Activated CD8-positive, alpha-beta memory T cell treated with anti-CD3 and anti-CD28 coated beads, Interleukin-2, amount 50 U/mL, for 24 hours (primary cell): Measurements from ENCODE around the gene ACTR1A.
A peak's percentile ranks its signal among the peaks of the same experiment; 100 is the strongest.
"Not testable (repeated sequence)": the region's sequence is repeated elsewhere in the genome, so short reads cannot be mapped to it uniquely, and the experiment has no call there.

ENCODE experiments used
- DNase-seq: peaks from one replicate; pipeline ENCODE4 v3.0.0-alpha.2; 2020; ENCODE audit errors: extremely low read depth

Gene ACTR1A

DNA sequence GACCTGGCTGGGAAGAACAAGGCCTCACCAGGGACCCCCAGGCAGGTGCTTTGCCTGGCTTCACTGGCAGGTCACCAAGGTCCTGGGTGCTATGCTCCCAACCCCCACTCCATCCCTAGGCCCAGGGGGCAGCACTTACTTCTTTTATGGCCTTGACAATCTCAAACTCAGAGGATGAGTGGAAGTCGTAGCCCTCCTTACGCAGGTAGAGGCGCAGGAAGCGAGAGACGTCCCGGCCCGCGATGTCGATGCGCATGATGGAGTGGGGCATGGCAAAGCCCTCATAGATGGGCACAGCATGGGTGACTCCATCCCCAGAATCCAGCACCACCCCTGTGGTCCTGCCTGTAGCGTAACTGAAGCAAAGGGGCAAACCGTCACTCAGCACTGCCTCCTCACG lies 18.5 kb downstream of the ACTR1A start:
- DNase-seq: no peak

DNA sequence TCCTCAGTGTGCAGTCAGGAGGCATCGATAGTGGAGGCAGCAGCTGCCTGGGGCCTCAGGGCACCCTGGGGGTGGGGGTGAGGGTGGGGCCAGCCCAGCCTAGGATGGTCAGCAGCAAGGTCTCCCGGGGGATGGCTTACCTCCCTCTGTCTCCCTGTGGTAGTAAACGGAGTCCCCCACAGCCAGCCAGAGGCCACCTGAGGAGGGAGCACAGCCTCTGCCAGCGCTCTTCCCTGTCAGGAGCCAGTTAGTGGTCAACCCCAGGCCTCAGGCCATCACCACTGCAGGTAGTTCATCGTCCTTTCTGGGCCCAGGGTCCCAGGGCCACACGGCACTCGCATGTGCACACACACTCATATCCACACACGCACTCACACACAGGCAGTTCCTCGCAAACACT lies 22.1 kb downstream of the ACTR1A start:
- no peak for DNase-seq

DNA sequence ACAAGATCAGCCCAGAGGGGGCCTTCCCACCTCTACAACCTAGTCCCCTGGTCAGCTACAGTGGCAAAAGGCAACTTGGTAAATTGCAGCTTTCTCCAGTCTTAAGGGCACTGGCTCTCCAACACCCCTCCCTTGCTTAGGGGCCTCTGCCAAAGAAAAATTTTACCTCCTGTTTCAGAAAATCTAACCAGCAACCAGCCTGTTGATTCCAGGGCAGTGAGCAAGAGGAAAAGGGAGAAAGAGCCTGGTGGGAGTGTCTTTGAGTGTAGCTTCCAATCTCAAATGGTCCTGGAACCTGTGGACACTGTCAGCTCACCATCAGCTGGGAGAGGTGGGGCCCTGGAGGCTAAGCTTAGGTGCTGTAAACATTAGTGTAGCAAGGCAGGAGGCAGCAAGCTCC lies 22.9 kb downstream of the ACTR1A start:
- no peak for DNase-seq

DNA sequence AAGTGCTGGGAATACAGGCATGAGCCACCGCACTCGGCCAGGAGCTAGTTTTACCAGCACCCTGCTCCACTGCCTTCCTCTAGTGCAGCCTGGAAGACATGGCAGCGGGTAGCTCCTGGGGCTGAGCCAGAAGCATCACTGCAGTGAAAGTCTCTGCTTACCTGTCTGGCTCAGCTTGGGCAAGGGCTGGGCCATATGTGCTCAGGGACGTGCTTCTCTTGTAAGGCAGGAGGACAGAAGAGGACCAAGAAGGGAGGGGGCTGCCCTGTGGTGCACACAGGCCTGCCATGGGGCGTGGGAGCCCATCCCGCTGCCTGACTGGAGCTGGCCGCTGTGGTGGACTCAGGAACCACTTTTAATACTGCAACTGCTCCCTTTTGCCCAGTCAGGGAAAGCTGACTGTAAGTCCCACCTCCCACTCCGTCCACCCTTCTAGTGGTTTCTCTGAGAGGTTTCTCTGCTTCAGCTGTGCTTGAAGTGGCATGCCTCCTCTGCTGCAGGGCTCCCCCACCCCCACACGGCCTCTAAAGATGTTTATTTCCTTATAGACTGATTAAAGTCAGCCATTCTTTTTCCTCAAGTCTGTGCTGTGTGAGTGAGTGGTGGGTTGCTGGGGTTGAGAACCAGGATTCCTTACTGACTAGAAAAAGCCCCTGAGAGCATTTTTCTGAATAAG lies 25.9 kb downstream of the ACTR1A start:
- no peak for DNase-seq

DNA sequence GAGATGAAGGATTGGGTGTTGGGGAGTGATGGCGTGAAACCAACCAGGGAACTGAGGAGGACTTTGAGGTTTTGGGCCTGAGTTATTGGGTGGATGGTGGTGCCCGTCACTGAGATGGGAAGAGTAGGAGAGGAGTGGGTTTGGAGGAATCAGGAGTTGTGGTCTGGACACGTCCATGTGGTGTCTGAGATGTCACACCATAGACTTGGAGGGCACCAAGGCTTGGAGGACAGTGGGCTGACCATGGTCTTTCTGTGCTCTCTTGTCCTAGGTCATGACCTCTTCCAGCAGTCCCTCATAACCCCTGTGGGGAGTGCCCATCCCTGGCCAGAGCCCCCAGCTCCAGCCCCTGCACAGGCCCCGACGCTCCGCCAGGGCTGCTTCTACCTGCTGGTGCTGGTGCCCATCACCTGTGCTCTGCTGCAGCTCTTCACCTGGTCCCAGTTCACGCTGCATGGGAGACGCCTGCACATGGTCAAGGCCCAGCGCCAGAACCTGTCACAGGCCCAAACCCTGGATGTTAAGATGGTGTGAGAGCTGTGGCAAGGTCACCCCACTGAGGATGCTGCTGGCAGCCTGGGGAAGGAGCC lies 27.0 kb downstream of the ACTR1A start:
- no peak for DNase-seq

DNA sequence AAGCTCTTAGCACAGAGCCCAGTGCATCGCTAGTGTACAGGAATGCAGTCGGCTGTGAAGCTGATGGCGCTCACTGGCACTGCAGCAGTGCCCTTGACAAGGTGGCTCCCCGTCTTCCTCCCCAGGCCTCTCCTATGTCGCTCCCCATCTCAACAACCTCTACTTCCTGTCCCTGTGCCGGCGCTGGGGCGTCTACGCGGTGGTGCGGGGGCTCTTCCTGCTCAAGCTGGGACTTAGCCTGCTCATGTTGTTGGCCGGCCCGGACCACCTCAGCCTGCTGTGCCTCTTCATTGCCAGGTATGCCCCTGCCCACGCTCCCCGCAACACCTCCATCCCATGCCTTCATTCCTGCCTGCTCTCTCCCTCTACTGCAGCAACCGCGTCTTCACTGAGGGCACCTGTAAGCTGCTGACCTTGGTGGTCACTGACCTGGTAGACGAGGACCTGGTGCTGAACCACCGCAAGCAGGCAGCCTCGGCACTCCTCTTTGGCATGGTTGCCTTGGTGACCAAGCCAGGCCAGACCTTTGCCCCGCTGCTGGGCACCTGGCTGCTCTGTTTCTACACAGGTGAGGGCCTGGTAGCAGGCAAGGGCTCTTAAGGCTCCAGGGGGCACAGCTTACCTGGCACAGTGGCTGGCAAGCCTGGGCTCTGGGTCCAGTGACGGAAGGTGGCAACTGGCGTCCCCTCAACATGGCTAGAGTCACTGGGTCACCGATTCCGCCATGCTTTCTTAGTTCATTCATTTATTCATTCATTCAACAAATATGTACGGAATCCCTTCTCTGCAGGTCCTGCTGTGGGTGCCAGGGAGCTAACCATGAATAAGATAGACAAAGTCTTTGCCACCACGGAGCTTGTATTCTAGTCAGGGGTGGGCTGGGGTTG lies 28.8 kb downstream of the ACTR1A start:
- no peak for DNase-seq

DNA sequence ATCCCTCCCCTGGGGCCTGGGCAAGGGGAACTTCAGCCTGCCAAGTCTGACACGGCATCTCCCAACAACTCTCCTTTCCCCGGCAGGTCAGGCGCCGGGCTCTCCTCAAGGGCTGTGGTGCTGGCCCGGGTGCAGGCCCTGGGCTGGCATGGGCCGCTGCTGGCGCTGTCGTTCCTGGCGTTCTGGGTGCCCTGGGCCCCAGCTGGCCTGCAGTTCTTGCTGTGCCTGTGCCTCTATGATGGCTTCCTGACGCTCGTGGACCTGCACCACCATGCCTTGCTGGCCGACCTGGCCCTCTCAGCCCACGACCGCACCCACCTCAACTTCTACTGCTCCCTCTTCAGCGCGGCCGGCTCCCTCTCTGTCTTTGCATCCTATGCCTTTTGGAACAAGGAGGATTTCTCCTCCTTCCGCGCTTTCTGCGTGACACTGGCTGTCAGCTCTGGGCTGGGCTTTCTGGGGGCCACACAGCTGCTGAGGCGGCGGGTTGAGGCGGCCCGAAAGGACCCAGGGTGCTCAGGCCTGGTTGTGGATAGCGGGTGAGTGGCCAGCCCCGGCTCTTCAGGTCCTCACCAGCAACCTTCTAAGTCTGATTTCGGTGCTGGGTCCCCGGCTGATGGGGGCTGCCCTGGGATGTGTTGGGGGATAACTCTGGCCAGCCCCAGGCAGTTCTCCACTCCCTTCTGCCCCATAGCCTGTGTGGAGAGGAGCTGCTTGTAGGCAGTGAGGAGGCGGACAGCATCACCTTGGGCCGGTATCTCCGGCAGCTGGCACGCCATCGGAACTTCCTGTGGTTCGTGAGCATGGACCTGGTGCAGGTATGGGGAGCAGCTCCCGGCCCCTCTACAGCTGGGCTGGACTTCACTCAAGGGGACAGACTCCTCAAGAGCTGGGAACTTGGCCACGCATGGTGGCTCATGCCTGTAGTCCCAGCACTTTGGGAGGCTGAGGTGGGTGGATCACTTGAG lies 31.6 kb downstream of the ACTR1A start:
- DNase-seq: no peak

DNA sequence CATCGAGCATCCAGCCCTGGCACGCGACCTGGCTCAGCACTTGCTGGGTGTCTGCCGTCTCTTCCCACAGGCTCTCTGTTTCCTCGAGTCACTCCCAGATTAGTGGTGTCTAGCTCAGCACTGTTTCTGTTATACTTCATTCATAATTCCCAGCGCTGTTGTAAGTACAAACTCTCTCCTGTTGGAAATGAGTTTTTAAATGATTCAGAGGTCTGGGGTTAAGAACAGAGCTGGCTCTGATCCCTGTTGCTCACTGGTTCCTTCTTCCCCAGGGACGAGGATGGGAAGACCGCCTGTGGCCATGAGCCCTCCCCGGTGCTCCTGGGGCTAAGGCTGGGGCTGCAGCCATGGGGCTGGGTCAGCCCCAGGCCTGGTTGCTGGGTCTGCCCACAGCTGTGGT lies 33.8 kb downstream of the ACTR1A start:
- DNase-seq: no peak

DNA sequence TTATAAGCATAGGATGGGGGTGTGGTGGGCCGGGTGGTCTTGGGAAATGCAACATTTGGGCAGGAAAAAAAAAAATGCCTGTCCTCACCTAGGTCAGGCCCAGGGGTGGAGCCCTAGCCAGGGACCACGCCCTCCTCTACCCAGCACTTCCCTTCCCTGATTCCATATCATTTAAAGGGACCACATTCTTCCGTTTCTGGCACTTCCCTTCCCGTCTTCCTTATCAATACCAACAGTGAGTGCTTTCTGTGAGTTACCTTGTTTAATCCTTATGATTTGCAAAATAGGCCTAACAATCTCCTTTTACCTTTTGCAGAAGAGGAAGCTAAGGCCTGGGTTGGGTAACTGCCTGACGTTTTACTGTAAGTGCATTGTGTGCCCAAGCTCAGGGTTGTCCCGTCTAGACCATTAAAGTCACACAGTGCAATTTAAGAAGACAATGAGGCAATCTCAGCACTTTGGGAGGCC lies 34.5 kb downstream of the ACTR1A start:
- no peak for DNase-seq

DNA sequence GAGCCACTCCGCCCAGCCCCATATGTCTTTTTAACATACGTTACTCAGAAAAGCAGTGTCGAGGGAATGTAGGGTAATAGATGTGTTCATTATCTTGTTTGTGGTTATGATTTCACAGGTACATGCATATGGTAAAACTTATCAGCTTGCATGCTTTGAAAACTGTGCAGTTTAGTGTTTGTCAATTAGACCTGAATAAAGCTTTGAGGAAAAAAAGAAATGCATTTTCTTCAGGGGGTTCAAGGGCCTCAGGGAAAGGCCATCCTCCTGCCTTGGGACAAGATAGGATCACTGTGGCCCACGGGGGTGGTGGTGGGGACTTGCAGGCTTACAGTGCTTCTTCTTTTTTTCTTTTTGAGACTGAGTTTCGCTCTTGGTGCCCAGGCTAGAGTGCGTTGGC lies 35.2 kb downstream of the ACTR1A start:
- no peak for DNase-seq

DNA sequence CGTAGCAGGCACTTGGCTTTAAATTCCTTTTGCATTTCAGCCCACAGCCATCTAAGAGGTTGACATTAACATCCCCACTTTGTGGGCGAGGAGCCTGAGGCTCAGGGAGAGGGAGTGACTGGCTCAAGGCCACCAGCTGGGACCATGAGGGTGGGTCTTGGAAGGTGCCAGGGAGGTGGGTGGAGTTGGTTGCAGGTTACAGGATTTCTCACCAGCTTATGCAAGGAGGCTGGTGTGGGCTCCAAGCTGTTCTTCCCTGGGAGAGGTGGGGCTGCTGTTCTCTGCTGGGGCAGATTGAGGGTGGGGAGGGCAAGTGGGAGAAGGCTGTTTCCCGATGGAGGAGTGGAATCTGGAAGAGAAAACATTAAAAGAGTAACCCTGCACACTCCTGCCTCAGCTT lies 37.0 kb downstream of the ACTR1A start:
- DNase-seq: no peak

DNA sequence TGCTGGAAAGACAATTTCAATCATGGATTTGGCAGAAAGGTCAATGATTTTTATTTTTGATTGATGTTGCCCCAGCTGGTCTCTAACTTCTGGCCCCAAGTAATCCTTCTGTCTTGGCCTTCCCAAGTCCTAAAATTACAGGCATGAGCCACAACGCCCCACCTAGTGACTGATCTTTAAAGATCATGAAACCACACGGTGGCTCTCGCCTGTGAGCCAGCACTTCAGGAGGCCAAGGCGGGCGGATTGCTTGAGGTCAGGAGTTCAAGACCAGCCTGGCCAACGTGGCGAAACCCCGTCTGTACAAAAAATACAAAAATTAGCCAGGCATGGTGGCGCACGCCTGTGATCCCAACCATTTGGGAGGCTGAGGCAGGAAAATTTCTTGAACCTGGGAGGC lies 38.5 kb downstream of the ACTR1A start:
- no peak for DNase-seq

DNA sequence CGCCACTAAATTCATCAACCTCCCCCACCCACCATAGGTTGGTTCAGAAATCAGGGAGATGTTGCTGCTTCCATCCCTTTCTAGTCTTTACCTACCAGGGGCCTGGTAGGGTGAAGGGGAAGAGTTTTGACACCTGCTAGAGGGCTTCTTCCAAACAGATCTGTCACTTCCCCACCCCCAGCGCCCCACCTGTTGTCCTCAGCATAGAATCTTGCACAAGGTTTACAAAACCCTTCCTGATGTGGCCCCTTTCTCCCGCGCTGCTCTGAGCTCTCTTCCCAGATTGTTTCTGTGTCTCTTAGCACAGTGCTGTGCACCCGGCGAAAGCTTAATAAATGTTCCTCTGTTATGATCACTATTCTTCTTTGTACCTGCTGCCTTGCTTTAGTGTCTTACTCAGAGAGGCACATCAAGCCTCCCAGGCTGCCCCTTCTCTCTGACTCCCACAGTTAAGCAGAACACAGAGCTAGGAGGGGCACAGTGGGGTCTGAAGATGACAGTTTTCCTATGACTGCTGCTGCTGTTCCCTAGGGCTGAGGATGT lies 39.9 kb downstream of the ACTR1A start:
- DNase-seq: no peak

DNA sequence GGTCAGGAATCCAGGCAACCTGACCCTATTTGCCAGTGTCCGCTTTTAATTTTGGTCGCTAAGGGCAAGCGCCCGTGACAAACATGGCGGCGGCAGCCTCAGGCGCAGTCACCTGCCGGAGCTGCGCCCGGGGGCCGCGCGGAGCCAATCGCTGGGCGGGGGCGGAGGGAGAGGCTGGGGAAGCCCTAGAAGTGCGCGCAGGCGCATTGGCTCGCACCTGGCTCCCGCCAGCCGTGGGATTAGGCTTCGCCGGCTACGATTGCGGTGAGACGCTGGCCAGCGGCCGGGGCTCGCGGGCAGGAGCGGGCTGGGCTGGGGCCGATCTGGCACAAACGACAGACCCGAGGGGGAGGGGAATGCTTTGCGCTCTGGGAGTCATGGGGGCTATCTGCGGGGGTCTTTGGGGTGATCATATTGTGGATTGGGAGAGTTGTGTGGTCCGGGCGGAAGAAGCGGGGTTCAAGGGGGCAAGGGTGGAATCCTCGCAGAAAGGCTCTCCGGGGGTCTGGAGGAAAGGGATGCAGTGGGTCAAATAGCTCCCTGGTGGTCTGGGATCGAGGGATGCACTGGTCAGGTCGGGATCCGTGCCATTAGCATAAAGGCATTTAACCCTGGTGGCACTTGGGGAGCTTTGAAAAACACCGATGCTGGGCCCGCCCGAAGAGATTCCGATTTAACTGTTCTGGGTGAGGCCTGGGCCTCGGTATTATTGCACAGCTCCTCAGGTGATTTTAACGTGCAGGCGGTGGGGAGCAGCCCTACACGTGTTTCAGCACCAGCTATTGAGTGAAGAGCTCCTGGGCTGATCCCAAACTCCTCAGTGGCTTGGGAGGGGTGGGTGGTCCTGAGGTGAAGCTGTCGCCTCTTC lies 41.1 kb downstream of the ACTR1A start:
- DNase-seq: peak; percentile 85

DNA sequence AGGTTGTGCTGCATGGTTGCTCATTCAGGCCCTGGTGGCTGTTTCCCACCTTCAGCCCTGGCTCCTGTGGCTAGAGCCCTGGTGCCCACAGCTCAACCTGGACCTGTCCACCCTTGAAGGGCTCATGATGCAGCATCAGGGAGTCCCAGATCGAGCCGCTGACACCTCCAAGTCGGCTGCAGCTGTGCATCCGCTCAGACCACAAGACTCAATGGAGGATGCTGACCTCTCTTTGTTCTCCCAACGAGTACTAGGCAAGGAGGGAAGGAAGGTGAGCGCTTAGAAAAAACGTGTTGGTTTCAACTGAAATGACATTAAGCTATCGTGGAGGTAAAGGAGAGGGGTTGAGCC lies 41.7 kb downstream of the ACTR1A start:
- DNase-seq: no peak

DNA sequence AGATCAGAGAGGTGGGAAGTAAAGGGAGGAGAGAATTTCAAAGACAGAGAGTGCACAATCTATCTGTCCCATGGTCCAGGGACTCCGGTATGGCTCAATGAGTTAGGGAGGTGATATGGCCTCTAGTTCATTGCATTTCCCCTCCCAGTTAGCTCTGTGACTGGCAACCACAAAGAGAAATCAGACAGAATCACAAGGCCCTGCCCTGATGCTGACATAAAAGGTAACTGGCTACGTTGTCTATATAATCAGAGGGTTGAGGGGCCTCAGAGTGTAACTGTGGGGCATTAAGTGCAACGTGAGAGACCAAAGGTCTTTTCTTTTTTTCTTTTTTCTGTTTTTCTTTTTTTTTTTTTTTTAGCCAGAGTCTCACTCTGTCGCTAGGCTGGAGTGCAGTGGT lies 43.9 kb downstream of the ACTR1A start:
- no peak for DNase-seq

DNA sequence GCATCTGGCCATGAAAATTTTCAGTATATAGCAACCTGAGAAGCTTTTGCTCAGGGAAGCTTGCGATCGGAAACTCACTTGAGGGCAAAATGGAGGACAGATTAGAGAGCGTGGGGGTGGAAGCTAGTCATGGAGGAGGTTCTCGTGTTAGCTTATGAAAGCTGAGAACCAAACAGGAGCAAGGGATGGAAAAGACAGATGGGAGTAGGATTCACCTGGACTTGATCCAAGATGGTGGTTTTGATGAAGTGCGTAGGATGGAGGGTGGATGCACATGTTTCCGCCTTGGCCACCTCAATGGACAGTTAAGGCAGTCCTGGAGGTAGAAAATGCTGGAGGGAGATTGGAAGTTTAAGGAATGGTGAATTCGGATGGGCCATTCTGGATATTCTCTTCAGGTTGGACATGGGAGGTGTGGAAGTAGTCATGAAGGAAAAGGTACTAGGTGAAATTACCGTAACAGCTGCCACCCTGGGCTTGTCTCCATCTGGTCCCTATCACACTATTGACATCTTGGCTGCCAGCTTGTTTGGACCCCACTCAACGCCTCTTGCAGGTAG lies 44.8 kb downstream of the ACTR1A start:
- no peak for DNase-seq

DNA sequence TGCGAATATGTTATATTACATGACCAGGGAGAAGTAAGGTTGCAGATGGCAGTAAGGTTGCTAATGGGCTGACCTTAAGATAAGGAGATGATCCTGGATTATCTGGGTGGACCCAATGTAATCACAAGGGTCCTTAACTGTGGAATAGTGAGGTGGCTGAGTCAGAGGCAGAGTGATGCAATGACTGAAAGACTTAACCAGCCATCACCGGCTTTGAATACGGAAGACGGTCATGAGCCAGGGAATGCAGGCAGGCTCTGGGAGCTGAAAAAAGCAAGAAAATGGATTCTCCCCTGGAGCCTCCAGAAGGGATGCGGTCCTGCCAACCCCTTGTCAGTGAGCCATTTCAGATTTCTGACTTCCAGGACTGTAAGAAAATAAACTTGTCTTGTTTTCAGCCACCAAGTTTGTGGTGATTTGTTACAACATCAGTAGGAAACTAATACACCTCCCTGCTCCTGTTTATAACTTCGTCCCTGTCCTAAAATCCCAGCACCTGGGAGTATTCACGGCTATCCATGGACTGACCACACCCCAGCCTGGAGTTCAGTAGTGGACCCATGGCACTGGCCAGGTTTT lies 46.5 kb downstream of the ACTR1A start:
- no peak for DNase-seq

DNA sequence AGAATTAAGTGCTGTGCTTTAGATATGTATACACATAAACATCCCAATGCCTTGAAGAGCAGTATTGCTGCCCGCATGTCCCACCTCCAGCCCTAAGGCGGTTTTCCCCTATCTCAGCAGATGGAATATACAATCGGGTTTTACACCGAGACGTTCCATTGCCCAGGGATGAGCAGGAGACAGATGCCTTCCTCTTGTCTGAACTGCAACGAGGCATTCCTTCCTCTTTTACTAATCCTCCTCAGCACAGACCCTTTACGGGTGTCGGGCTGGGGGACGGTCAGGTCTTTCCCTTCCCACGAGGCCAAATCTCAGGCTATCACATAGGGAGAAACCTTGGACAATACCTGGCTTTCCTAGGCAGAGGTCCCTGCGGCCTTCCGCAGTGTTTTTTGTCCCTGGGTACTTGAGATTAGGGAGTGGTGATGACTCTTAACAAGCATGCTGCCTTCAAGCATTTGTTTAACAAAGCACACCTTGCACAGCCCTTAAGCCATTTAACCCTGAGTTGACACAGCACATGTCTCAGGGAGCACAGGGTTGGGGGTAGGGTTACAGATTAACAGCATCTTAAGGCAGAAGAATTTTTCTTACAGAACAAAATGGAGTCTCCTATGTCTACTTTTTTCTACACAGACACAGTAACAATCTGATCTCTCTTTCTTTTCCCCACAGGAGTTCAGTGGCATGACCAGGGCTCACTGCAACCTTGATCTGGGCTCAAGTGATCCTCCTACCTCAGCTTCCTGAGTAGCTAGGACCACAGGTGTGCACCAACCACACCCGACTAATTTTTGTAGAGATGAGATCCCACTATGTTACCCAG lies 47.6 kb downstream of the ACTR1A start:
- not testable (repeated sequence) for DNase-seq
